K562 (cell line): ENCODE data around the gene CARMIL1. TPM values are rescaled to one million over a fixed set of nuclear protein-coding genes. Genes with fewer than 3 reads are reported as not detected.

Source experiments
- ATAC-seq: fragments of 200-7000 bp; cut with Tn5 transposase; 3 replicates; pipeline ENCODE4 v1.9.1; 2020; ENCODE audit warnings: moderate library complexity
- BruUV-seq: library from RNA; stranded (reverse); fragments of 400-500 nt; replicated peaks from 2 replicates; lab custom pipeline; 2021; lab: Mats Ljungman, UMichigan
- CTCF ChIA-PET: fragments of 300-600 bp; formaldehyde crosslinking; extraction: SDS; loops from one replicate; lab custom pipeline; 2021; ENCODE audit warnings: low intra/inter-chr PET ratio; lab: Yijun Ruan, JAX
- POLR2A ChIA-PET: fragments of 300-600, 350-650 bp; sonication (Branson Sonifier 250); formaldehyde crosslinking; extraction: SDS; loops from one replicate; lab custom pipeline; 2021; ENCODE audit warnings: antibody characterized with exemption, inconsistent platforms; lab: Yijun Ruan, JAX
- DNase-seq, 4 experiments: peaks; one replicate each; pipeline versions ENCODE4 v3.0.0 to v3.0.0-alpha.2; 2011 to 2018; ENCODE audit warnings: low spot score in 3 of 4, mixed read lengths in 3 of 4; ENCODE audit errors: extremely low read depth in 1 of 4
- FAIRE-seq: peaks from 2 replicates; lab custom pipeline; 2011; peaks lifted over from hg19 to GRCh38; lab: Jason Lieb, UNC
- H2AFZ ChIP-seq: 2 replicates; pipeline ENCODE4 v1.6.0; 2011; ENCODE audit warnings: low read depth, low read length, control low read depth, inconsistent platforms
- H3K27ac ChIP-seq: fragments of 200-600 bp; 3 replicates; pipeline ENCODE4 v1.8.0; 2011; ENCODE audit warnings: low read depth, mild to moderate bottlenecking, control low read depth, inconsistent platforms, low read length, moderate library complexity, mixed read lengths; ENCODE audit errors: extremely low read depth
- H3K27me3 ChIP-seq, 2 experiments: fragments of 300-600 bp in 1 of 2; 2 replicates in 1 of 2; 3 replicates in 1 of 2; pipeline versions ENCODE4 v1.6.0 to v1.8.0; 2011; ENCODE audit warnings: inconsistent platforms in 2 of 2, low read length in 2 of 2, mild to moderate bottlenecking in 1 of 2, mixed read lengths in 1 of 2, moderate library complexity in 1 of 2; ENCODE audit not compliant: control insufficient read depth in 2 of 2, insufficient read depth in 2 of 2
- H3K36me3 ChIP-seq: fragments of 300-600 bp; 3 replicates; pipeline ENCODE4 v1.8.0; 2011; ENCODE audit warnings: mild to moderate bottlenecking, low read length, inconsistent platforms; ENCODE audit not compliant: control insufficient read depth, insufficient read depth
- H3K4me1 ChIP-seq, 2 experiments: fragments of 200-600 bp in 1 of 2; replicated peaks in 1 of 2; 2 replicates in 1 of 2; 3 replicates in 1 of 2; pipeline versions ENCODE4 v1.5.1 to v1.8.0; 2011; ENCODE audit warnings: inconsistent platforms in 2 of 2, low read length in 2 of 2, mild to moderate bottlenecking in 1 of 2, mixed read lengths in 1 of 2, moderate library complexity in 1 of 2; ENCODE audit not compliant: control insufficient read depth in 2 of 2, insufficient read depth in 2 of 2
- H3K4me2 ChIP-seq: 2 replicates; pipeline ENCODE4 v1.6.1; 2011; ENCODE audit warnings: low read length, control low read depth, inconsistent platforms, mixed read lengths; ENCODE audit not compliant: insufficient read depth
- H3K4me3 ChIP-seq: fragments of 200-600 bp; sonication (generic), shearing (Covaris generic); 2 replicates; pipeline ENCODE4 v1.5.1; 2016; ENCODE audit warnings: control low read depth, inconsistent platforms
- H3K79me2 ChIP-seq: fragments of 200-600 bp; 3 replicates; pipeline ENCODE4 v1.8.0; 2011; ENCODE audit warnings: low read length, inconsistent platforms; ENCODE audit not compliant: control insufficient read depth, insufficient read depth
- H3K9ac ChIP-seq, 2 experiments: 2 replicates each; pipeline versions ENCODE4 v1.6.0 to v1.6.1; 2011; ENCODE audit warnings: low read depth in 2 of 2, low read length in 2 of 2, control low read depth in 1 of 2, inconsistent platforms in 1 of 2, mild to moderate bottlenecking in 1 of 2, mixed read lengths in 1 of 2; ENCODE audit not compliant: insufficient read depth in 1 of 2
- H3K9me1 ChIP-seq: one replicate; pipeline ENCODE4 v1.6.0; 2011; ENCODE audit warnings: inconsistent platforms, mild to moderate bottlenecking, low read length, moderate library complexity; ENCODE audit not compliant: control insufficient read depth, insufficient read depth
- H3K9me3 ChIP-seq: replicated peaks from 2 replicates; pipeline ENCODE4 v1.5.1; 2011; ENCODE audit warnings: low read depth, low read length, inconsistent platforms; ENCODE audit not compliant: control insufficient read depth, insufficient read depth
- H4K20me1 ChIP-seq: replicated peaks from 2 replicates; pipeline ENCODE4 v1.6.1; 2011; ENCODE audit warnings: low read length, inconsistent platforms, mixed read lengths; ENCODE audit not compliant: control insufficient read depth, insufficient read depth
- ADNP ChIP-seq: fragments of 200-800 bp; sonication (Bioruptor generic); IDR thresholded peaks from 2 replicates; pipeline ENCODE4 v1.6.1; 2016; ENCODE audit warnings: missing genetic modification characterization, missing compliant biosample characterization
- BHLHE40 ChIP-seq: IDR thresholded peaks from 2 replicates; pipeline ENCODE4 v1.6.1; 2011; ENCODE audit warnings: low read length, improper control_type of control experiment
- FOXK1 ChIP-seq: sonication (generic); formaldehyde crosslinking; IDR thresholded peaks from 2 replicates; pipeline ENCODE4 v1.8.0; 2022; ENCODE audit warnings: missing genetic modification reagents, mild to moderate bottlenecking, borderline replicate concordance
- LCOR ChIP-seq: sonication (generic); formaldehyde crosslinking; IDR thresholded peaks from 2 replicates; pipeline ENCODE4 v1.8.0; 2022; ENCODE audit warnings: mild to moderate bottlenecking, missing genetic modification reagents
- NFATC3 ChIP-seq: fragments of 450-650 bp; IDR thresholded peaks from 2 replicates; pipeline ENCODE4 v1.6.1; 2017; ENCODE audit warnings: mild to moderate bottlenecking
- THRB ChIP-seq: fragments of 450-650 bp; formaldehyde crosslinking; conservative IDR thresholded peaks from 2 replicates; pipeline ENCODE4 v1.4.0; 2022; ENCODE audit warnings: mild to moderate bottlenecking, missing genetic modification characterization
- ZBED1 ChIP-seq: IDR thresholded peaks from 2 replicates; pipeline ENCODE4 v1.6.1; 2014
- ZNF232 ChIP-seq: sonication (generic); formaldehyde crosslinking; IDR thresholded peaks from 2 replicates; pipeline ENCODE4 v1.8.0; 2022; ENCODE audit warnings: mild to moderate bottlenecking, missing genetic modification reagents
- WGBS: fragments of 100-300 bp; shearing (Covaris generic); methylation state at CpG from one replicate; pipeline ENCODE4 v1.1.6; 2016; ENCODE audit warnings: low coverage, mixed read lengths; ENCODE audit not compliant: insufficient coverage; ENCODE audit errors: missing lambda C conversion rate; 5-methylcytosine and 5-hydroxymethylcytosine counted together
- in situ Hi-C: fragments of 300-500 bp; cut with MboI; formaldehyde crosslinking; loops from 4 replicates; pipeline ENCODE4 v1.15.0; 2018; ENCODE audit warnings: inconsistent platforms, mixed read lengths
- intact Hi-C: fragments of 100-400 bp; cut with micrococcal nuclease; formaldehyde crosslinking; loops from 2 replicates; pipeline ENCODE4 v1.14.2; 2022
- polyA plus RNA-seq, 8 experiments: library from polyadenylated mRNA; depleted of rRNA in 4 of 8; stranded (reverse) in 5 of 8; unstranded in 3 of 8; fragments of >200 nt; fragmentation: Nextera tagmentation in 2 of 8; fragmentation: Illumina TruSeq in 1 of 8; extraction: Ambion mirVana in 2 of 8; extraction: Trizol in 1 of 8; gene quantifications; 2 replicates each; pipeline versions ENCODE4 v1.2.1 to v1.2.3, GENCODE V29; 2011 to 2014; ENCODE audit warnings: inconsistent platforms in 1 of 8, missing spikeins in 1 of 8
- total RNA-seq, 7 experiments: library from RNA; depleted of rRNA in 6 of 7; stranded (reverse); fragments of >200 nt in 6 of 7; fragmentation: Illumina TruSeq in 2 of 7; extraction: Trizol in 2 of 7; gene quantifications; 2 replicates each; pipeline versions ENCODE4 v1.2.1 to v1.2.3, GENCODE V29; 2011 to 2021; ENCODE audit warnings: low replicate concordance in 1 of 7
- TF ChIP-seq, protein P1 (sequence below), 2 experiments: fragments of 450-650 bp; IDR thresholded peaks; 2 replicates each; pipeline ENCODE4 v1.6.1; 2018; ENCODE audit warnings: mild to moderate bottlenecking in 2 of 2, low read depth in 1 of 2; ENCODE audit not compliant: partially characterized antibody in 2 of 2
- TF ChIP-seq, protein P2 (sequence below): fragments of 250-450 bp; sonication (Bioruptor Pico); IDR thresholded peaks from 2 replicates; pipeline ENCODE4 v1.8.0; 2022; ENCODE audit warnings: inconsistent platforms, mild to moderate bottlenecking, moderate library complexity, borderline replicate concordance

Gene CARMIL1
- total and polyA plus RNA-seq, 9 of the 15 experiments (the other 6 are each of a cell fraction or from before 2014, with no cell fraction given) = 0.04 to 0.32 (median 0.10) TPM; not detected in 1

DNA sequence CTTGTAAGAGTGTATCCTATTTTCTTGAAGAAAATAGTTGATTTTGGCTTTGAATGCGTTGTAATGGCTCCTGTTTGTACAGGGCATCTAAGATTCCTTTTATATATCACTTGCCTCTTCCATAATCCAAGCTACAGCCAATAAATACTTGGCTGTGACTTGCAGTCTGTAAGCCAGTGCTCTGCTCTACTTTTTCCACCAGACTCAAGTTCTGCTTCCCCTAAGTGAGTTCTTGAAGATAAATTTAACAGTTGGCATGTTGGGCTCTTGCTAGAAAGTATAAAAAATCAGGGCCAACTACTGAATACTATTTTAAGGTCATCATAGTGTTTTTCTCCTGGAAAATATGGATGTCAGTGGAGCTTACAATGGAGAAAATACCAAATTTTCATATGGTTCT lies 336.3 kb downstream of the CARMIL1 start:
- no peaks in the 10 kb centered on the region for H3K36me3 ChIP-seq
- H2AFZ ChIP-seq = no peak overlapping the region
- POLR2A ChIA-PET = no interaction called here
- H3K4me3 ChIP-seq = no peak overlapping the region
- TF ChIP-seq LCOR (CRISPR knock-in tag) (no peak), FOXK1 (CRISPR knock-in tag) (no peak), THRB (CRISPR knock-in tag) (no peak), BHLHE40 (no peak), ZBED1 (no peak)
- TF ChIP-seq, all 486 proteins: peak for 0
- no peaks in the 10 kb centered on the region for H3K9me1 ChIP-seq
- no peak overlapping the region for H3K27ac ChIP-seq
- ATAC-seq (no peak), DNase-seq (no peak), FAIRE-seq (no peak)
- BruUV-seq = no TSS peak
- H3K4me1 ChIP-seq = no peaks in the 10 kb centered on the region
- intact Hi-C loops (no loop called here), in situ Hi-C loops (no loop called here)
- no peak overlapping the region for H3K9ac ChIP-seq
- peaks cover 2 to 6% of the 10 kb centered on the region in 2 experiments; a peak in 3 of 5 replicates for H3K27me3 ChIP-seq
- WGBS = 0% methylated on average over 1 of the region's 1 CpG
- H3K79me2 ChIP-seq = no peaks in the 10 kb centered on the region
- H3K4me2 ChIP-seq = no peak overlapping the region
- no peaks in the 10 kb centered on the region for H3K9me3 ChIP-seq
- CTCF ChIA-PET = no interaction called here
- H4K20me1 ChIP-seq = no peaks in the 10 kb centered on the region

GRCh38 chr6:25617997-25618396 lies 338.8 kb downstream of the CARMIL1 start:
- H3K4me2 ChIP-seq = no peak overlapping the region
- H3K36me3 ChIP-seq = no peaks in the 10 kb centered on the region
- intact Hi-C loops (no loop called here), in situ Hi-C loops (no loop called here)
- H3K4me3 ChIP-seq = no peak overlapping the region
- no TSS peak for BruUV-seq
- H3K4me1 ChIP-seq = no peaks in the 10 kb centered on the region
- no peak for ATAC-seq
- no peak overlapping the region for H3K27ac ChIP-seq
- H3K9me3 ChIP-seq = no peaks in the 10 kb centered on the region
- DNase-seq = no peak
- FAIRE-seq = no peak
- H3K27me3 ChIP-seq = peaks cover 2 to 8% of the 10 kb centered on the region in 2 experiments; a peak in 4 of 5 replicates
- H4K20me1 ChIP-seq = no peaks in the 10 kb centered on the region
- H3K9me1 ChIP-seq = no peaks in the 10 kb centered on the region
- 3% methylated on average over 2 of the region's 2 CpGs for WGBS
- no peak overlapping the region for H3K9ac ChIP-seq
- ChIA-PET CTCF (interaction anchor here (0.8 kb wide), 1 partner anchor 15 kb away, joined by 5 read pairs; no protein-coding TSS in a partner anchor), POLR2A (no interaction called here)
- no peaks in the 10 kb centered on the region for H3K79me2 ChIP-seq
- no peak overlapping the region for H2AFZ ChIP-seq
- TF ChIP-seq ZNF232 (CRISPR knock-in tag) (no peak), NFATC3 (no peak), ADNP (tag) (no peak)
- TF ChIP-seq, protein P1, sequence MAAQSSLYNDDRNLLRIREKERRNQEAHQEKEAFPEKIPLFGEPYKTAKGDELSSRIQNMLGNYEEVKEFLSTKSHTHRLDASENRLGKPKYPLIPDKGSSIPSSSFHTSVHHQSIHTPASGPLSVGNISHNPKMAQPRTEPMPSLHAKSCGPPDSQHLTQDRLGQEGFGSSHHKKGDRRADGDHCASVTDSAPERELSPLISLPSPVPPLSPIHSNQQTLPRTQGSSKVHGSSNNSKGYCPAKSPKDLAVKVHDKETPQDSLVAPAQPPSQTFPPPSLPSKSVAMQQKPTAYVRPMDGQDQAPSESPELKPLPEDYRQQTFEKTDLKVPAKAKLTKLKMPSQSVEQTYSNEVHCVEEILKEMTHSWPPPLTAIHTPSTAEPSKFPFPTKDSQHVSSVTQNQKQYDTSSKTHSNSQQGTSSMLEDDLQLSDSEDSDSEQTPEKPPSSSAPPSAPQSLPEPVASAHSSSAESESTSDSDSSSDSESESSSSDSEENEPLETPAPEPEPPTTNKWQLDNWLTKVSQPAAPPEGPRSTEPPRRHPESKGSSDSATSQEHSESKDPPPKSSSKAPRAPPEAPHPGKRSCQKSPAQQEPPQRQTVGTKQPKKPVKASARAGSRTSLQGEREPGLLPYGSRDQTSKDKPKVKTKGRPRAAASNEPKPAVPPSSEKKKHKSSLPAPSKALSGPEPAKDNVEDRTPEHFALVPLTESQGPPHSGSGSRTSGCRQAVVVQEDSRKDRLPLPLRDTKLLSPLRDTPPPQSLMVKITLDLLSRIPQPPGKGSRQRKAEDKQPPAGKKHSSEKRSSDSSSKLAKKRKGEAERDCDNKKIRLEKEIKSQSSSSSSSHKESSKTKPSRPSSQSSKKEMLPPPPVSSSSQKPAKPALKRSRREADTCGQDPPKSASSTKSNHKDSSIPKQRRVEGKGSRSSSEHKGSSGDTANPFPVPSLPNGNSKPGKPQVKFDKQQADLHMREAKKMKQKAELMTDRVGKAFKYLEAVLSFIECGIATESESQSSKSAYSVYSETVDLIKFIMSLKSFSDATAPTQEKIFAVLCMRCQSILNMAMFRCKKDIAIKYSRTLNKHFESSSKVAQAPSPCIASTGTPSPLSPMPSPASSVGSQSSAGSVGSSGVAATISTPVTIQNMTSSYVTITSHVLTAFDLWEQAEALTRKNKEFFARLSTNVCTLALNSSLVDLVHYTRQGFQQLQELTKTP (IDR thresholded peaks at IDR 0.05; ENCODE audit: low read depth in 1 of 2, partially characterized antibody in 2 of 2) = no peak
- TF ChIP-seq, protein P2, sequence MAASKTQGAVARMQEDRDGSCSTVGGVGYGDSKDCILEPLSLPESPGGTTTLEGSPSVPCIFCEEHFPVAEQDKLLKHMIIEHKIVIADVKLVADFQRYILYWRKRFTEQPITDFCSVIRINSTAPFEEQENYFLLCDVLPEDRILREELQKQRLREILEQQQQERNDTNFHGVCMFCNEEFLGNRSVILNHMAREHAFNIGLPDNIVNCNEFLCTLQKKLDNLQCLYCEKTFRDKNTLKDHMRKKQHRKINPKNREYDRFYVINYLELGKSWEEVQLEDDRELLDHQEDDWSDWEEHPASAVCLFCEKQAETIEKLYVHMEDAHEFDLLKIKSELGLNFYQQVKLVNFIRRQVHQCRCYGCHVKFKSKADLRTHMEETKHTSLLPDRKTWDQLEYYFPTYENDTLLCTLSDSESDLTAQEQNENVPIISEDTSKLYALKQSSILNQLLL = no peak
